ENCODE measurements around the gene DCUN1D5. TPM values are rescaled to one million over a fixed set of nuclear protein-coding genes. Genes with fewer than 3 reads are reported as not detected.

Gene DCUN1D5
- polyA plus RNA-seq, 1 donor from 2014 or later = 85.5 TPM

DNA sequence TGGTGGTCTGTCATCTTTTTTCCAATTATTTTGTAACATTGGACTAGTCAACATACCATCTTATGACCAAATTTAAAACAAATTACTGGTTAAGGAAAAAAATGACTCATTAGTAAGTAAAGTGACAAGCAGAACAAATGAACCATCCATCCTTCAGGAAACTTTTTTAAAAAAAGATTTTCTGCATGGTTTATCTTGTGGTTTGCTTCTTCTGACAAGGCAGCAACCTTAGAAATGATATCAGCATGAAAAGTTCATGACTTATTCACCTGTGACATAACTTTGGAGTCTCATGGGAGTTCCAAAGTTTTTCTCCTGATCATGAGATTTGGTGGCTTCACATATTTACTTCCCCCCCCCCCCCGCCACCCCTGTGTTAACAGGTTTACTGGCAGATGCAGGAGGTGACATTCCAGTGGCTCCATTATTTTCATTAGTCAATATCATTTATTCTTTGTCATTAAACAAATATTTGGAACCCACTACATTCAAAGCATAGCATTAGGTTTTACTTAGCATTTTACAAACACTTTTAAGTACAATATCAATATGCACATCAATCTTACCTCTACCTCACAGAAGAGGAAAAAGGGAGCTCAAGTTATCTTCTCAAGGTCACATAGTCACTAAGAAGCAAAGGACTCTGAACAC, 40.7 kb downstream of the DCUN1D5 start:
- TF ChIP-seq POLR2AphosphoS5 (IDR thresholded peaks at IDR 0.05) (no peak), TAF1 (IDR thresholded peaks at IDR 0.05; ENCODE audit: low read depth) (no peak), EZH2 (IDR thresholded peaks at IDR 0.05; ENCODE audit: borderline replicate concordance, insufficient read depth, low read length, poor library complexity, severe bottlenecking) (no peak), RAD21 (conservative IDR thresholded peaks at IDR 0.05) (no peak), SMC3 (conservative IDR thresholded peaks at IDR 0.05; ENCODE audit: poor library complexity) (no peak), MXI1 (conservative IDR thresholded peaks at IDR 0.05; ENCODE audit: poor library complexity, severe bottlenecking) (no peak), EP300 (conservative IDR thresholded peaks at IDR 0.05; ENCODE audit: poor library complexity, severe bottlenecking) (no peak)
- TF ChIP-seq, protein P1, sequence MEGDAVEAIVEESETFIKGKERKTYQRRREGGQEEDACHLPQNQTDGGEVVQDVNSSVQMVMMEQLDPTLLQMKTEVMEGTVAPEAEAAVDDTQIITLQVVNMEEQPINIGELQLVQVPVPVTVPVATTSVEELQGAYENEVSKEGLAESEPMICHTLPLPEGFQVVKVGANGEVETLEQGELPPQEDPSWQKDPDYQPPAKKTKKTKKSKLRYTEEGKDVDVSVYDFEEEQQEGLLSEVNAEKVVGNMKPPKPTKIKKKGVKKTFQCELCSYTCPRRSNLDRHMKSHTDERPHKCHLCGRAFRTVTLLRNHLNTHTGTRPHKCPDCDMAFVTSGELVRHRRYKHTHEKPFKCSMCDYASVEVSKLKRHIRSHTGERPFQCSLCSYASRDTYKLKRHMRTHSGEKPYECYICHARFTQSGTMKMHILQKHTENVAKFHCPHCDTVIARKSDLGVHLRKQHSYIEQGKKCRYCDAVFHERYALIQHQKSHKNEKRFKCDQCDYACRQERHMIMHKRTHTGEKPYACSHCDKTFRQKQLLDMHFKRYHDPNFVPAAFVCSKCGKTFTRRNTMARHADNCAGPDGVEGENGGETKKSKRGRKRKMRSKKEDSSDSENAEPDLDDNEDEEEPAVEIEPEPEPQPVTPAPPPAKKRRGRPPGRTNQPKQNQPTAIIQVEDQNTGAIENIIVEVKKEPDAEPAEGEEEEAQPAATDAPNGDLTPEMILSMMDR (IDR thresholded peaks at IDR 0.05; ENCODE audit: poor library complexity, severe bottlenecking) = no peak
- TF ChIP-seq, protein P2, sequence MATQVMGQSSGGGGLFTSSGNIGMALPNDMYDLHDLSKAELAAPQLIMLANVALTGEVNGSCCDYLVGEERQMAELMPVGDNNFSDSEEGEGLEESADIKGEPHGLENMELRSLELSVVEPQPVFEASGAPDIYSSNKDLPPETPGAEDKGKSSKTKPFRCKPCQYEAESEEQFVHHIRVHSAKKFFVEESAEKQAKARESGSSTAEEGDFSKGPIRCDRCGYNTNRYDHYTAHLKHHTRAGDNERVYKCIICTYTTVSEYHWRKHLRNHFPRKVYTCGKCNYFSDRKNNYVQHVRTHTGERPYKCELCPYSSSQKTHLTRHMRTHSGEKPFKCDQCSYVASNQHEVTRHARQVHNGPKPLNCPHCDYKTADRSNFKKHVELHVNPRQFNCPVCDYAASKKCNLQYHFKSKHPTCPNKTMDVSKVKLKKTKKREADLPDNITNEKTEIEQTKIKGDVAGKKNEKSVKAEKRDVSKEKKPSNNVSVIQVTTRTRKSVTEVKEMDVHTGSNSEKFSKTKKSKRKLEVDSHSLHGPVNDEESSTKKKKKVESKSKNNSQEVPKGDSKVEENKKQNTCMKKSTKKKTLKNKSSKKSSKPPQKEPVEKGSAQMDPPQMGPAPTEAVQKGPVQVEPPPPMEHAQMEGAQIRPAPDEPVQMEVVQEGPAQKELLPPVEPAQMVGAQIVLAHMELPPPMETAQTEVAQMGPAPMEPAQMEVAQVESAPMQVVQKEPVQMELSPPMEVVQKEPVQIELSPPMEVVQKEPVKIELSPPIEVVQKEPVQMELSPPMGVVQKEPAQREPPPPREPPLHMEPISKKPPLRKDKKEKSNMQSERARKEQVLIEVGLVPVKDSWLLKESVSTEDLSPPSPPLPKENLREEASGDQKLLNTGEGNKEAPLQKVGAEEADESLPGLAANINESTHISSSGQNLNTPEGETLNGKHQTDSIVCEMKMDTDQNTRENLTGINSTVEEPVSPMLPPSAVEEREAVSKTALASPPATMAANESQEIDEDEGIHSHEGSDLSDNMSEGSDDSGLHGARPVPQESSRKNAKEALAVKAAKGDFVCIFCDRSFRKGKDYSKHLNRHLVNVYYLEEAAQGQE (IDR thresholded peaks at IDR 0.05; ENCODE audit: borderline replicate concordance) = no peak
- Histone ChIP-seq H3K27ac (ENCODE audit: low read length) (no peak overlapping the region), H3K79me2 (replicated peaks; ENCODE audit: insufficient read depth, low read length) (no peaks in the 10 kb centered on the region), H3F3A (ENCODE audit: insufficient read depth, low read length, poor library complexity, severe bottlenecking) (no peaks in the 10 kb centered on the region), H3K27me3 (ENCODE audit: insufficient read depth, low read depth, low read length) (no peaks in the 10 kb centered on the region), H3K9ac (ENCODE audit: low read length) (no peak overlapping the region), H3K4me3 (ENCODE audit: low read length) (no peak overlapping the region), H2AFZ (ENCODE audit: low read depth, low read length) (no peak overlapping the region), H3K9me3 (ENCODE audit: low read length) (no peaks in the 10 kb centered on the region), H3K4me2 (ENCODE audit: low read length) (no peak overlapping the region), H3K9me2 (ENCODE audit: insufficient read depth, low read length) (no peaks in the 10 kb centered on the region), H4K20me1 (ENCODE audit: insufficient read depth) (no peaks in the 10 kb centered on the region), H3K36me3 (ENCODE audit: insufficient read depth, low read length) (no peaks in the 10 kb centered on the region)

DNA sequence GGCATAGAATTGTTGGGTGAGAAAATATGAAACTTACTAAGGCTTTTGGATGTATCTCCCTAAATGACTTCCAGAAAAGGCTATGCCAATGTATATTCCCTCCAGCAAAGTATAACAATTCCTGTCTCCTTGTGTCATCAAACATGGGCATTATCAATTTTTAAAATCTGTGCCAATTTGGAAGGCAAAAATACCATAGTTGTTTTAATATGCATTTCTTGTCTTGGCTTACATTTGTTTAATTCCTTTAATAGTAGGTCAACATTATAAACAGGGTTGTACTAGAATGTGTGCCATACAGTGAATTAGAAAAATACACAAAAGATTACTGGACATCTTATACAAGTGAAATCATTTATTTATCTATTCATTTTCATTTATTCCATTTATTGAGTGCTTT, 41.6 kb downstream of the DCUN1D5 start:
- Histone ChIP-seq H2AFZ (ENCODE audit: low read depth, low read length) (no peak overlapping the region), H3K9me2 (ENCODE audit: insufficient read depth, low read length) (no peaks in the 10 kb centered on the region), H3K79me2 (replicated peaks; ENCODE audit: insufficient read depth, low read length) (no peaks in the 10 kb centered on the region), H3K9me3 (ENCODE audit: low read length) (no peaks in the 10 kb centered on the region), H3K9ac (ENCODE audit: low read length) (no peak overlapping the region), H3F3A (ENCODE audit: insufficient read depth, low read length, poor library complexity, severe bottlenecking) (no peaks in the 10 kb centered on the region), H3K36me3 (ENCODE audit: insufficient read depth, low read length) (no peaks in the 10 kb centered on the region), H3K27me3 (ENCODE audit: insufficient read depth, low read depth, low read length) (no peaks in the 10 kb centered on the region), H4K20me1 (ENCODE audit: insufficient read depth) (no peaks in the 10 kb centered on the region), H3K4me2 (ENCODE audit: low read length) (no peak overlapping the region), H3K27ac (ENCODE audit: low read length) (no peak overlapping the region), H3K4me3 (ENCODE audit: low read length) (no peak overlapping the region)
- TF ChIP-seq SMC3 (conservative IDR thresholded peaks at IDR 0.05; ENCODE audit: poor library complexity) = no peak
- TF ChIP-seq POLR2AphosphoS5 (IDR thresholded peaks at IDR 0.05) = no peak
- no peak for TF ChIP-seq MXI1 (conservative IDR thresholded peaks at IDR 0.05; ENCODE audit: poor library complexity, severe bottlenecking)
- no peak for TF ChIP-seq EP300 (conservative IDR thresholded peaks at IDR 0.05; ENCODE audit: poor library complexity, severe bottlenecking)
- no peak for TF ChIP-seq EZH2 (IDR thresholded peaks at IDR 0.05; ENCODE audit: borderline replicate concordance, insufficient read depth, low read length, poor library complexity, severe bottlenecking)
- TF ChIP-seq, protein P1 (IDR thresholded peaks at IDR 0.05; ENCODE audit: poor library complexity, severe bottlenecking) = no peak
- no peak for TF ChIP-seq RAD21 (conservative IDR thresholded peaks at IDR 0.05)
